Smooth muscle cell (in vitro differentiated cells): ENCODE measurements around the gene TEC. TPM values are rescaled to one million over a fixed set of nuclear protein-coding genes. Genes with fewer than 3 reads are reported as not detected.
"Not testable (repeated sequence)": the region's sequence is repeated elsewhere in the genome, so short reads cannot be mapped to it uniquely, and the experiment has no call there.

Experiments used
- DNase-seq: peaks from one replicate; lab custom pipeline; 2025; ENCODE audit not compliant: unreplicated experiment; lab: John Stamatoyannopoulos, UW
- H2AFZ ChIP-seq: fragments of 200-600 bp; sonication (generic); 2 replicates; pipeline ENCODE4 v1.6.0; 2016; ENCODE audit warnings: antibody characterized with exemption, low read depth, mild to moderate bottlenecking
- H3F3A ChIP-seq: fragments of 200-600 bp; sonication (generic); 2 replicates; pipeline ENCODE4 v1.6.0; 2017; ENCODE audit warnings: antibody characterized with exemption, low read depth
- H3K27ac ChIP-seq: fragments of 200-600 bp; sonication (generic); 2 replicates; pipeline ENCODE4 v1.5.1; 2016; ENCODE audit warnings: low read depth, mild to moderate bottlenecking
- H3K27me3 ChIP-seq: fragments of 200-600 bp; sonication (generic); 2 replicates; pipeline ENCODE4 v1.6.1; 2016; ENCODE audit warnings: low read depth, mild to moderate bottlenecking
- H3K36me3 ChIP-seq: fragments of 200-600 bp; sonication (generic); 2 replicates; pipeline ENCODE4 v1.5.1; 2016; ENCODE audit warnings: low read depth
- H3K4me1 ChIP-seq: fragments of 200-600 bp; sonication (generic); 2 replicates; pipeline ENCODE4 v1.5.1; 2016; ENCODE audit warnings: low read depth
- H3K4me2 ChIP-seq: fragments of 200-600 bp; sonication (generic); 2 replicates; pipeline ENCODE4 v1.6.0; 2016; ENCODE audit warnings: mild to moderate bottlenecking
- H3K4me3 ChIP-seq: fragments of 200-600 bp; sonication (generic); 2 replicates; pipeline ENCODE4 v1.5.1; 2016; ENCODE audit warnings: mild to moderate bottlenecking
- H3K79me2 ChIP-seq: fragments of 200-600 bp; sonication (generic); 2 replicates; pipeline ENCODE4 v1.6.0; 2016; ENCODE audit warnings: low read depth, mild to moderate bottlenecking
- H3K9ac ChIP-seq: fragments of 200-600 bp; sonication (generic); 2 replicates; pipeline ENCODE4 v1.6.0; 2016; ENCODE audit warnings: low read depth
- H3K9me3 ChIP-seq: fragments of 200-600 bp; sonication (generic); replicated peaks from 2 replicates; pipeline ENCODE4 v1.5.1; 2016; ENCODE audit warnings: low read depth
- H4K20me1 ChIP-seq: fragments of 200-600 bp; sonication (generic); 2 replicates; pipeline ENCODE4 v1.6.0; 2016; ENCODE audit warnings: low read depth
- CTCF ChIP-seq: fragments of 200-600 bp; sonication (generic); IDR thresholded peaks from 2 replicates; pipeline ENCODE4 v1.5.1; 2017; ENCODE audit warnings: borderline replicate concordance, mild to moderate bottlenecking, antibody characterized with exemption; ENCODE audit not compliant: insufficient read depth, poor library complexity, severe bottlenecking
- WGBS: methylation state at CpG from one replicate; pipeline ENCODE4 v1.1.7; 2016; ENCODE audit warnings: low lambda C conversion rate; 5-methylcytosine and 5-hydroxymethylcytosine counted together
- polyA plus RNA-seq: library from polyadenylated mRNA; unstranded; fragments of >200 nt; fragmentation: Nextera tagmentation; extraction: Ambion mirVana; gene quantifications from 2 replicates; pipeline ENCODE4 v1.2.1, GENCODE V29; 2016
- total RNA-seq: library from RNA; depleted of rRNA; stranded (reverse); fragments of >200 nt; gene quantifications from 2 replicates; pipeline ENCODE4 v1.2.3, GENCODE V29; 2014

TEC gene
- total and polyA plus RNA-seq, 2 experiments from 2014 or later = 0.14 to 1.8 TPM

- WGBS = 88% methylated on average over 5 of the region's 5 CpGs
- Histone ChIP-seq H2AFZ (no peak overlapping the region), H3K4me2 (no peak overlapping the region), H3K4me3 (no peak overlapping the region), H3F3A (no peaks in the 10 kb centered on the region), H3K27ac (no peak overlapping the region), H3K4me1 (no peaks in the 10 kb centered on the region), H4K20me1 (no peaks in the 10 kb centered on the region), H3K27me3 (no peaks in the 10 kb centered on the region), H3K79me2 (no peaks in the 10 kb centered on the region), H3K9me3 (no peaks in the 10 kb centered on the region), H3K36me3 (no peaks in the 10 kb centered on the region), H3K9ac (no peak overlapping the region)
- DNase-seq = no peak
- TF ChIP-seq CTCF = no peak
Observed at GRCh38 chr4:48167538-48168263, 101.9 kb downstream of the TEC start.

GRCh38 chr4:48164561-48164960 lies 105.1 kb downstream of the TEC start:
- not testable (repeated sequence) for H3K4me1 ChIP-seq, H3K79me2 ChIP-seq, H3K9ac ChIP-seq, H3F3A ChIP-seq, H3K4me2 ChIP-seq, H3K36me3 ChIP-seq, H2AFZ ChIP-seq, H3K4me3 ChIP-seq, H3K27ac ChIP-seq, DNase-seq, H3K9me3 ChIP-seq, H4K20me1 ChIP-seq, H3K27me3 ChIP-seq
- WGBS = 92% methylated on average over 9 of the region's 9 CpGs

- H4K20me1 ChIP-seq = no peaks in the 10 kb centered on the region
- no peaks in the 10 kb centered on the region for H3K4me1 ChIP-seq
- H3K4me3 ChIP-seq = no peak overlapping the region
- H3K27ac ChIP-seq = no peak overlapping the region
- H3K9ac ChIP-seq = no peak overlapping the region
- H3K9me3 ChIP-seq = no peaks in the 10 kb centered on the region
- H3K4me2 ChIP-seq = no peak overlapping the region
- no peak overlapping the region for H2AFZ ChIP-seq
- H3F3A ChIP-seq = no peaks in the 10 kb centered on the region
- DNase-seq = no peak
- no peak for TF ChIP-seq CTCF
- H3K27me3 ChIP-seq = no peaks in the 10 kb centered on the region
- H3K36me3 ChIP-seq = no peaks in the 10 kb centered on the region
- no peaks in the 10 kb centered on the region for H3K79me2 ChIP-seq
- 97% methylated on average over 1 of the region's 1 CpG for WGBS
Observed at GRCh38 chr4:48163746-48164145, 105.9 kb downstream of the TEC start.

- no peaks in the 10 kb centered on the region for H3K9me3 ChIP-seq
- H3K79me2 ChIP-seq = no peaks in the 10 kb centered on the region
- H3K36me3 ChIP-seq = no peaks in the 10 kb centered on the region
- H2AFZ ChIP-seq = no peak overlapping the region
- H3K4me1 ChIP-seq = no peaks in the 10 kb centered on the region
- no peak overlapping the region for H3K27ac ChIP-seq
- TF ChIP-seq CTCF = no peak
- H3K9ac ChIP-seq = no peak overlapping the region
- WGBS = 74% methylated on average over 4 of the region's 4 CpGs
- H3K27me3 ChIP-seq = no peaks in the 10 kb centered on the region
- no peaks in the 10 kb centered on the region for H3F3A ChIP-seq
- H3K4me3 ChIP-seq = no peak overlapping the region
- no peak overlapping the region for H3K4me2 ChIP-seq
- DNase-seq = no peak
- H4K20me1 ChIP-seq = no peaks in the 10 kb centered on the region
Observed at GRCh38 chr4:48162162-48162561, 107.5 kb downstream of the TEC start.
